MV-4-11 (cell line): ENCODE measurements around the gene GAS1.

Experiments
- DNase-seq: peaks from one replicate; lab custom pipeline; 2025; lab: John Stamatoyannopoulos, UW

Gene GAS1

GRCh38 chr9:86947146-86948073 is at the start of gene GAS1:
GAS1 (minus strand) TSS chr9:86947506; CDS start chr9:86946779, 727 bp downstream.
- peak; percentile 72 for DNase-seq

GRCh38 chr9:86994231-86994630 is 46.9 kb upstream of the GAS1 start:
- no peak for DNase-seq

GRCh38 chr9:86993830-86994229 is 46.5 kb upstream of the GAS1 start:
- no peak for DNase-seq

GRCh38 chr9:86991077-86991476 is 43.8 kb upstream of the GAS1 start:
- no peak for DNase-seq

- DNase-seq: peak; percentile 26
Observed at GRCh38 chr9:86990290-86990689, 43.0 kb upstream of the GAS1 start.

- no peak for DNase-seq
Observed at GRCh38 chr9:86987900-86988299, 40.6 kb upstream of the GAS1 start.

GRCh38 chr9:86985132-86985647 is 37.9 kb upstream of the GAS1 start:
- no peak for DNase-seq

- no peak for DNase-seq
Observed at GRCh38 chr9:86983620-86984259, 36.4 kb upstream of the GAS1 start.

GRCh38 chr9:86983249-86983619 is 35.9 kb upstream of the GAS1 start:
- DNase-seq: no peak

- no peak for DNase-seq
Observed at GRCh38 chr9:86980802-86981201, 33.5 kb upstream of the GAS1 start.

- no peak for DNase-seq
Observed at GRCh38 chr9:86979657-86980056, 32.4 kb upstream of the GAS1 start.

GRCh38 chr9:86978922-86979474 is 31.7 kb upstream of the GAS1 start:
- no peak for DNase-seq

GRCh38 chr9:86978413-86978812 is 31.1 kb upstream of the GAS1 start:
- DNase-seq: no peak

GRCh38 chr9:86977205-86977835 is 30.0 kb upstream of the GAS1 start:
- no peak for DNase-seq

GRCh38 chr9:86975606-86976005 is 28.3 kb upstream of the GAS1 start:
- no peak for DNase-seq

GRCh38 chr9:86975036-86975435 is 27.7 kb upstream of the GAS1 start:
- no peak for DNase-seq

- no peak for DNase-seq
Observed at GRCh38 chr9:86974421-86974820, 27.1 kb upstream of the GAS1 start.

GRCh38 chr9:86971742-86972141 is 24.4 kb upstream of the GAS1 start:
- no peak for DNase-seq

- DNase-seq: no peak
Observed at GRCh38 chr9:86968258-86968920, 21.1 kb upstream of the GAS1 start.

- no peak for DNase-seq
Observed at GRCh38 chr9:86966852-86967511, 19.7 kb upstream of the GAS1 start.
